Measurements from ENCODE around the gene PPP3R1. TPM values are rescaled to one million over a fixed set of nuclear protein-coding genes. Genes with fewer than 3 reads are reported as not detected.
"Not testable (repeated sequence)": the region's sequence is repeated elsewhere in the genome, so short reads cannot be mapped to it uniquely, and the experiment has no call there.

Gene PPP3R1
- total RNA-seq, 2 experiments from 2014 or later = 69.8 to 70.3 TPM

- Mint-ChIP-seq H3K9me3 (no peaks in the 10 kb centered on the region), H3K36me3 (ENCODE audit: low read depth) (peaks cover 66% of the 10 kb centered on the region), H3K4me3 (no peak overlapping the region), H3K27me3 (no peaks in the 10 kb centered on the region), H3K4me1 (ENCODE audit: low read depth) (no peaks in the 10 kb centered on the region), H3K27ac (no peak overlapping the region)
- DNase-seq = no peak
- no peaks in the 10 kb centered on the region for H3K27me3 ChIP-seq (ENCODE audit: control insufficient read depth in 1 of 2, insufficient read depth in 2 of 2, low read length in 2 of 2)
- ChIA-PET CTCF (no interaction called here), POLR2A (interaction anchor here (1.4 to 1.6 kb wide), 2 partner anchors 19 to 75 kb away, joined by 4 to 7 read pairs; partner anchors contain the start of gene PNO1)
- no peaks in the 10 kb centered on the region for H3K9me3 ChIP-seq (ENCODE audit: control insufficient read depth in 1 of 2, insufficient read depth in 1 of 2, low read length in 2 of 2)
- no peak for ATAC-seq (ENCODE audit: poor library complexity)
- intact Hi-C loops (cut with DNase I, micrococcal nuclease) = no loop called here
- no peak overlapping the region for H3K4me3 ChIP-seq (ENCODE audit: low read length)
- no peak overlapping the region for H3K27ac ChIP-seq (ENCODE audit: low read depth in 1 of 2, low read length in 2 of 2)
- H3K4me1 ChIP-seq (ENCODE audit: insufficient read depth, low read length) = no peaks in the 10 kb centered on the region
- TF ChIP-seq, protein P1, sequence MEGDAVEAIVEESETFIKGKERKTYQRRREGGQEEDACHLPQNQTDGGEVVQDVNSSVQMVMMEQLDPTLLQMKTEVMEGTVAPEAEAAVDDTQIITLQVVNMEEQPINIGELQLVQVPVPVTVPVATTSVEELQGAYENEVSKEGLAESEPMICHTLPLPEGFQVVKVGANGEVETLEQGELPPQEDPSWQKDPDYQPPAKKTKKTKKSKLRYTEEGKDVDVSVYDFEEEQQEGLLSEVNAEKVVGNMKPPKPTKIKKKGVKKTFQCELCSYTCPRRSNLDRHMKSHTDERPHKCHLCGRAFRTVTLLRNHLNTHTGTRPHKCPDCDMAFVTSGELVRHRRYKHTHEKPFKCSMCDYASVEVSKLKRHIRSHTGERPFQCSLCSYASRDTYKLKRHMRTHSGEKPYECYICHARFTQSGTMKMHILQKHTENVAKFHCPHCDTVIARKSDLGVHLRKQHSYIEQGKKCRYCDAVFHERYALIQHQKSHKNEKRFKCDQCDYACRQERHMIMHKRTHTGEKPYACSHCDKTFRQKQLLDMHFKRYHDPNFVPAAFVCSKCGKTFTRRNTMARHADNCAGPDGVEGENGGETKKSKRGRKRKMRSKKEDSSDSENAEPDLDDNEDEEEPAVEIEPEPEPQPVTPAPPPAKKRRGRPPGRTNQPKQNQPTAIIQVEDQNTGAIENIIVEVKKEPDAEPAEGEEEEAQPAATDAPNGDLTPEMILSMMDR (IDR thresholded peaks at IDR 0.05) = no peak
- peaks cover 75% of the 10 kb centered on the region for H3K36me3 ChIP-seq (ENCODE audit: insufficient read depth, low read length)
These were observed 75.7 kb downstream of the PPP3R1 start for GRCh38 chr2:68176657-68177056.

DNA sequence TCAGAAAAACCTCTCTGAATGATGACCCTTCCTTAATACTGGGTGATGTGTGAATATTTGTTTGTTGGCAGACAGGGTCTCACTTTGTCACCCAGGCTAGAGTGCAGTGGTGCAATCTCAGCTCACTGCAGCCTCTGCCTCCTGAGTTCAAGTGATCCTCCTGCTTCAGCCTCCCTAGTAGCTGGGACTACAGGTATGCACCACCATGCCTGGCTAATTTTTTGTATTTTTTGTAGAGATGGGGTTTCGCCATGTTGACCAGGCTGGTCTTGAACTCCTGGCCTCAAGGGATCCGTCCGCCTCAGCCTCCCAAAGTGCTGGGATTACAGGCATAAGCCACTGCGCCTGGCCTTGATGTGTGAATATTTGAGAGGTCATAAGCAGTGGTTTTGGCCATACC, 77.1 kb downstream of the PPP3R1 start:
- peaks cover 73% of the 10 kb centered on the region for H3K36me3 ChIP-seq (ENCODE audit: insufficient read depth, low read length)
- ATAC-seq (ENCODE audit: poor library complexity); H3K4me1 Mint-ChIP-seq (ENCODE audit: low read depth); H3K4me3 ChIP-seq (ENCODE audit: low read length); DNase-seq; H3K27me3 ChIP-seq (ENCODE audit: control insufficient read depth in 1 of 2, insufficient read depth in 2 of 2, low read length in 2 of 2); H3K27ac ChIP-seq (ENCODE audit: low read depth in 1 of 2, low read length in 2 of 2); H3K9me3 ChIP-seq (ENCODE audit: control insufficient read depth in 1 of 2, insufficient read depth in 1 of 2, low read length in 2 of 2); H3K27me3 Mint-ChIP-seq; H3K9me3 Mint-ChIP-seq; H3K4me1 ChIP-seq (ENCODE audit: insufficient read depth, low read length); H3K4me3 Mint-ChIP-seq; intact Hi-C loops (cut with DNase I, micrococcal nuclease); H3K27ac Mint-ChIP-seq: not testable (repeated sequence)
- ChIA-PET POLR2A (interaction anchor here (0.7 to 1.6 kb wide), 2 partner anchors 11 to 76 kb away, joined by 3 to 4 read pairs; no protein-coding TSS in a partner anchor), CTCF (interaction anchor here (0.8 to 1.4 kb wide), 2 partner anchors 21 to 23 kb away, joined by 3 read pairs; no protein-coding TSS in a partner anchor)
- peaks cover 53% of the 10 kb centered on the region for H3K36me3 Mint-ChIP-seq (ENCODE audit: low read depth)

- Histone ChIP-seq H3K27ac (ENCODE audit: low read depth in 1 of 2, low read length in 2 of 2) (no peak overlapping the region), H3K4me3 (ENCODE audit: low read length) (no peak overlapping the region), H3K9me3 (ENCODE audit: control insufficient read depth in 1 of 2, insufficient read depth in 1 of 2, low read length in 2 of 2) (no peaks in the 10 kb centered on the region), H3K4me1 (ENCODE audit: insufficient read depth, low read length) (no peaks in the 10 kb centered on the region), H3K36me3 (ENCODE audit: insufficient read depth, low read length) (peaks cover 65% of the 10 kb centered on the region), H3K27me3 (ENCODE audit: control insufficient read depth in 1 of 2, insufficient read depth in 2 of 2, low read length in 2 of 2) (no peaks in the 10 kb centered on the region)
- peak overlapping the region; percentile 50 for H3K27ac Mint-ChIP-seq
- ChIA-PET CTCF (interaction anchor here (0.7 kb wide), 1 partner anchor 324 kb away, joined by 3 read pairs; no protein-coding TSS in a partner anchor), POLR2A (interaction anchor here (1.1 kb wide), 1 partner anchor 15 kb away, joined by 5 read pairs; the partner anchor contains the start of gene PNO1)
- peaks cover 48% of the 10 kb centered on the region for H3K36me3 Mint-ChIP-seq (ENCODE audit: low read depth)
- H3K9me3 Mint-ChIP-seq = no peaks in the 10 kb centered on the region
- DNase-seq (peak in 2 of 14 experiments; percentile 12 to 17), ATAC-seq (ENCODE audit: poor library complexity) (no peak)
- intact Hi-C loops (cut with DNase I, micrococcal nuclease) = no loop called here
- H3K4me1 Mint-ChIP-seq (ENCODE audit: low read depth) = peaks cover 2% of the 10 kb centered on the region
- no peaks in the 10 kb centered on the region for H3K27me3 Mint-ChIP-seq
- H3K4me3 Mint-ChIP-seq = no peak overlapping the region
- TF ChIP-seq, protein P1 (IDR thresholded peaks at IDR 0.05) = no peak
These were observed 79.2 kb downstream of the PPP3R1 start for GRCh38 chr2:68172990-68173700.

All from CD4-positive, alpha-beta T cell (primary cell).